Stimulated activated CD4-positive, alpha-beta T cell treated with anti-CD3 and anti-CD28 coated beads, TNF-alpha, amount 100 ng/mL, for 48 hours (primary cell): ENCODE results near the gene AKR7A2.
"Not testable (repeated sequence)": the region's sequence is repeated elsewhere in the genome, so short reads cannot be mapped to it uniquely, and the experiment has no call there.

ENCODE experiments used
- DNase-seq, 3 donors: peaks; one replicate each; pipeline ENCODE4 v3.0.0-alpha.2; 2020; ENCODE audit warnings: low read depth in 3 of 3

Gene AKR7A2

GRCh38 chr1:19306941-19307340 is 5.0 kb downstream of the AKR7A2 start:
- no peak for DNase-seq

DNA sequence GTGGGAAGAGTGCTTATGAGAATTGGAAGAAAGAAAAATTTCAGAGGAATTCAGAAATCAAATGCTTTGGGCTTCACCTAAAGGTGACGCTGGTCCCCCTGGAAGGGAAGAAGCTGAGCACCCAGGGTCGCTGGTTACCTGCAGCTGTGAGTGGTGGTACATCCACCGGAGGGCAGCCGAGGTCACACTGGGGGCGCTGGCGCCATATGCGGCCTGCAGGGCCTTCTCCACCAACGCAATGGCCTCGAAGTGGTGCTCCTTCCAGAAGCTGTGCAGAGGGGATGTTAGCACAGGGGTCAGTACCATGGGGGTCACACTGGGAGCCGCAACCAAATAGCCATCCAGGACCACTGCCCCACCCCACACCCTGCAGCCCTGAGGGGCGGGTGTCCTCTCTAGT is 6.1 kb downstream of the AKR7A2 start:
- DNase-seq = no peak

GRCh38 chr1:19304081-19304480 is 7.9 kb downstream of the AKR7A2 start:
- not testable (repeated sequence) for DNase-seq

DNA sequence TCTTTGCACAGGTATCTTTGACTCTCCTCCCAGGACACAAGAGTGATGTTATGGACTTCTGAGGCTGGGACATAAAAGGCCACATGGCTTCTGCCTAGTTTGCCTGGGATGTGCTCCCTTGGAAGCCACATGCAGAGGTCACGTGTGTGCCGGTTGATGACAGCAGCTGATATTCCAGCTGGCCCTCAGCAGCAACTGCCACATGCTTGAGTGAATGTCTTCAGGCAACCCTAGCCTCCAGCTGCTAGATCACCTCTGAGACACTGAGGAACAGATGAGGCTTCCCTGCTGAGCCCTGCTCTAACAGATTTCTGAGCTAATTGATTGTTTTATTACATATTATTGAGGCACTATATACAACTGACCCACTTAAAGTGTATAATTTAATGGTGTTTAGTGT is 11.7 kb downstream of the AKR7A2 start:
- DNase-seq = no peak

GRCh38 chr1:19294638-19295037 is 17.3 kb downstream of the AKR7A2 start:
- DNase-seq = no peak

- no peak for DNase-seq
Measured at GRCh38 chr1:19289244-19289643, 22.7 kb downstream of the AKR7A2 start.

DNA sequence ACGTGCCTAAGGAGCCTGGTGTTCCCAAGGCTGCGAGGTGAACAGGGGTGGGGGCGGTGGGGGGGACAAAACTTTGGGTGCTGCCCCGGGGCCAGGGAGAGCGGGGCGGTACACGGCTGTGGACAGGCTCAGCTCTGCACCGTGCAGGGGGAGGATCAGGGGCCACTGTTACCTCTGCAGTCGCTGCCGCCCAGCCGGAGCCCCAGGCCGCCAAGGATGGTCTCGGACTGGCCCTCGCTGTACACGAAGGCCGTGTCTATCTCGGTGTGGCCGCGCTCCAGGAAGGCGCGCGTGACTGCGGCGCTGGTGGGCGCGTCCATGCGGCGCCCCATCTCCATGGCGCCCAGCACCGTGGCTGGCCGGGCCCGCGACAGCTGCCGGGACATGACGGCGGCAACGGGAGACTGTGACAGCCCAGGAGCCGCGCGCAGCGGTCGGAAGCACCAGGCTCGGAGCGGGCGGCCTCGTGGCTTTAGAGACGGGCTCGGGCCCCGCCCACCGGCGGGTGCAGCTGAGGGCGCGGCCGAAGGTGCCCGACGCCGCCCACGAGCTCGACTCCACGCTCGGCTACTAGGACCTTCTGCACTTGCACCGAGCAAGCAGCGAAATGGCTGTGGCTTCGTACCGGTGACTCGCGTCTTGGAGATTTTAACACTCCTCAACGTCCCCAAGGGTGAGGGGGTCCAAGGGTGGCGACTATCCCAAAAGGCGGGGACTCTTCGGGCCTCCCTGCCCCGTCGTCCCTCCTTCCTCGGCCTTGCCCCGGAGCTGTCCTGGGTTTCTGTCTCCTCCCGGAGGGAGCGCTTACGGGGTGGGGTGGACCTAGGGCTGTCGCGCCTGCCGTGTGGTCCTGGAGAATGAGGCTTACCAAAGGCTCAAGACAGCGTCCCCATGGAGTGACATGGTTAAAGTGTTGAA is 23.4 kb downstream of the AKR7A2 start, which contains the start of gene AKR7A3:
Gene AKR7A3, minus strand, starts transcription at position 447 of the 918 bp plus-strand sequence. Its CDS starts 61 bp downstream, at position 386.
- peak; percentile 41 to 71 (median 51) for DNase-seq

GRCh38 chr1:19287436-19288185 is 24.3 kb downstream of the AKR7A2 start:
- DNase-seq = no peak

GRCh38 chr1:19285807-19286206 is 26.1 kb downstream of the AKR7A2 start:
- not testable (repeated sequence) for DNase-seq

DNA sequence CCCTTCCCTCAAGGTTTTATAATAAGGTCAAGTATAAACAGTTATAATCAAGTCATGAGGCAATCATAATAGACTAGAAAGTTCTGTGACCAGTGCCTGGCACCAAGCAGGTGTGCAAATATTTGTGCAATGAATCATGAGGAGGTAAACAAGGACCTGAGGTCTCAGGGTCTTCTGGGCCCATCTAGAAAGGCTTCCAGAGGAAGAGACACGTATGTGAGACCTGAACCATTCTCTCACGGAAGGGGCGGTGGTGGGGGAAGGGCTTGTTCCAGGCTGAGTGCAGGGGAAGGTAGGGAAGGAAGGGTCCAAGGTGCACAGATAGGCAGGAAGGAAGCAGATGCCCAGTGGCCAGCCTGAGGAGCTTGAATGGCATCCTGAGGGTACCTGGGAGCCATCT is 26.6 kb downstream of the AKR7A2 start:
- DNase-seq = not testable (repeated sequence)

DNA sequence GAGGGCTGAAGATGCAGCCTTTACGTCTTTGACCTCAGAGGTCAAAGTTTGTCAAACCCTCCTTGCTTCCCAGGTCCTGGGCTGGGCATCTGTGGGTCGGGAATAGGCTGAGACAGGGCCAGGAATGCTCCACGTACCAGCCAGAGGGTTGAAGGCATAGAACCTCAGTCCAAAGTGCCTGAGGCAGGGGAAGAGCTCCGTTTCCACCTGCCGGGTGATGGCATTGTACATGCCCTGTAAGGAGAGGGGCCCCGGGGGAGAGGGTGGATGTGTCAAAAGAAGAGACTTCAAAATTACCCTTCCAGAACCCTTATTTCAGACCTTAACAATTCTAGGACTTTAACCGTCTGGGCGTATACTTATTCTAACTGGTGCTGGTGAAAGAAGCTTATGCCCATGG is 27.1 kb downstream of the AKR7A2 start:
- DNase-seq = no peak

DNA sequence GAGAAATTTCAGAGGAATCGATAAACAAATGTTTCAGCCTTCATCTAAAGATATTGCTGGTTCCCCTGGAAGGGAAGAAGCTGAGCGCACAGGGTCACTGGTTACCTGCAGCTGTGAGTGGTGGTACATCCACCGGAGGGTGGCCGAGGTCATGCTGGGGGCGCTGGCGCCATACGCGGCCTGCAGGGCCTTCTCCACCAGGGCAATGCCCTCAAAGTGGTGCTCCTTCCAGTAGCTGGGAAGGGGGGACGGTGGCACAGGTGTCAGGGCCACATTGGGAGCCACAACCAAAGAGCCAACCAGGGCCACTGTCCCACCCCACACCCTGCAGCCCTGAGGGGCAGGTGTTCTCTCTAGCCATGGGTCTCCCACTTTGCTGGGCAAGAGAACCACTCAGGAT is 28.1 kb downstream of the AKR7A2 start:
- DNase-seq = no peak

DNA sequence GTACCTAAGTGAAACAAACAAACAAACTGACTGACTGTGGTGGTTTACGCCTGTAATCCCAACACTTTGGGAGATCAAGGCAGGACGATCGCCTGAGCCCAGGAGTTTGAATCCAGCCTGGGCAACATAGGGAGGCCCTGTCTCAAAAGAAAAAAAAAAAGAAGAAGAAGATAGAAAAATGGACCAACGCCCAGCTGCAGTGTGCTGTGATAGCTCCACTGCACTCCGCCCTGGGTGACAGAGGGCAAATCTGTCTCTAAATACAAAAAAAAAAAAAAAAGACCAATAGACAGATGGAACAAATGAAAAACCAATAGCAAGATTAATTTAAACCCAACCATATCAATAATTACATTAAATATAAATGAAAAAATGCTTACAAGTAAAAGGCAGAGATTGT is 37.3 kb downstream of the AKR7A2 start:
- no peak for DNase-seq

- not testable (repeated sequence) for DNase-seq
Measured at GRCh38 chr1:19273844-19274531, 38.0 kb downstream of the AKR7A2 start.

GRCh38 chr1:19273106-19273843 is 38.7 kb downstream of the AKR7A2 start:
- no peak for DNase-seq

DNA sequence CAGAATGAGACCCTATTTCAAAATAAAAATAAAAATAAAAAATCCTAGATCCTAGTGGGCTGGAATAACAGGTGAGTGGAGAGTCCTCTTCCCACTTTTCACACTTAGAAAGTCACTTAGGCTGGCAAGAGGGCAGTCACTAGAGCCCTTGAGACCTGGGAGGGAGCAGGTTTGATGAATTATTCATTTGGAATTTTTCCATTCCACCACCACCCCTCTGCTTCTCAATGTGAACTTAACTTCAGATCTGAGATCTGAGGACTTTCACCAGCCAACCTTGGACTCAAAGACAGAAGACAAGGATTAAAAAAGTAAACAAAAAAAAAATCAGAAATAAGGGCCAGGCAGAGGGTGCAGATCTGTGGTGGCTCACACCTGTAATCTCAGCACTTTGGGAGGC is 39.9 kb downstream of the AKR7A2 start:
- DNase-seq = no peak

DNA sequence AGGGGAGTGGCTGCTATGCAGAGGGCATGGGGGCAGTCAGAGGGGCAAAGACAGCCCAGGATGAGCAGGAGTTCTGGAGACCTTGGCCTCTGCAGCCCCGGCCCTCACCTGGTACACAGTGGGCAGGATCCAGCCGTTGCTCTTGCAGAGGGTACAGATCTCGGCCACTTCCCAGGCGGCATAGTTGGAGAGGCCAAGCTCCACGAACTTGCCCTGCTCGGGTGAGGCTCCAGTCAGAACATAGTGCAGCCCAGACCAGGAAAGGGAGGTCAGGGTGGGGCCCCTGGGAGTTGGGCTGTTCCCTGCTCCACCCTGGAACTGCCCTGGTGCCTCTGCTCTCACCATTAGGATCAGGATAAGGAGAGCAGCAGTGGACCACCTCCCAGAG is 41.6 kb downstream of the AKR7A2 start:
- not testable (repeated sequence) for DNase-seq

DNA sequence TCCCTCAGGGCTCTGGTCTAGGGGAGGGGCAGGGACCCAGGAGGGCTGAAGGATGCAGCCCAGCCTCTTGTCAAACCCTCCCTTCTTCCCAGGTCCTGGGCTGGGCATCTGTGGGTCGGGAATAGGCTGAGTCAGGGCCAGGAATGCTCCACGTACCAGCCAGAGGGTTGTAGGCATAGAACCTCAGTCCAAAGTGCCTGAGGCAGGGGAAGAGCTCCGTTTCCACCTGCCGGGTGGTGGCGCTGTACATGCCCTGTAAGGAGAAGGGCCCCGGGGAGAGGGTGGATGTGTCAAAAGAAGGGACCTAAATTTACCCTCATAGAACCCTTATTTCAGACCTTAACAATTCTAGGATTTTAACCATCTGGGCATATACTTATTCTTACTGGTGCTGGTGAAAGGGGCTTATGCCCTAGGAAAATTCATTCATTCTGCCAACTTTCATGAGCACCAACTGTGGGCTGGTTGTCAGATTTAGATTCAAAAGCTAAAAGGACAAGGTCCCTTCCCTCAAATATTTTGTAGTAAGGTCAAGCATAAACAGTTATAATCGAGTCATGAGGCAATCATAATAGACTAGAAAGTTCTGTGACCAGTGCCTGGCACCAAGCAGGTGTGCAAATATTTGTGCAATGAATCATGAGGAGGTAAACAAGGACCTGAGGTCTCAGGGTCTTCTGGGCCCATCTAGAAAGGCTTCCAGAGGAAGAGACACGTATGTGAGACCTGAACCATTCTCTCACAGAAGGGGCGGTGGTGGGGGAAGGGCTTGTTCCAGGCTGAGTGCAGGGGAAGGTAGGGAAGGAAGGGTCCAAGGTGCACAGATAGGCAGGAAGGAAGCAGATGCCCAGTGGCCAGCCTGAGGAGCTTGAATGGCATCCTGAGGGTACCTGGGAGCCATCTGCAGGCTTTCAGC is 42.3 kb downstream of the AKR7A2 start:
- not testable (repeated sequence) for DNase-seq

- DNase-seq = no peak
Measured at GRCh38 chr1:19268445-19268844, 43.5 kb downstream of the AKR7A2 start.

DNA sequence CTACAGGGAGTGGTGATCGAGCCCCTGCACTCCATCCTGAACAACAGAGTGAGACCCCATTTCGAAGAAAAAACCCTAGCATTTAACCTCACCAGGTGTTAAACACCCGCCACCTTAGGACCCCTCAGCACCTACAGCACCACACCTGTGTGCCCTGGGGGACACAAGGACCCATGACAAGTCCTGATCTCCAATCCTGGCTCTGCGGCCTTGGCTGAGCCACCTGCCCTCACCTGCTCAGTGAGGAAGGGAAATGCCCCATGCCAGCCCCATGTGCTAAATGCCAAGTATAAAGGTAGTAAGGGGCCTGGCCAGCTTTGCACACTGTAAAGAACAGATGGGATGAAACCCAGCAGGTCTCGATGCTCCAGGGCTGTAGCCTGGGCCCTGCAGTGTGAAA is 49.2 kb downstream of the AKR7A2 start:
- no peak for DNase-seq
